Transverse colon (tissue), 4 donors: ENCODE data around the gene ZNF333. TPM values are rescaled to one million over a fixed set of nuclear protein-coding genes. Genes with fewer than 3 reads are reported as not detected.

Experiments
- DNase-seq: peaks from one replicate; pipeline ENCODE4 v3.0.0-alpha.2; 2019
- H3K27ac ChIP-seq, 4 donors: fragments of 200-600 bp; sonication (generic); 2 replicates each; pipeline ENCODE4 v1.5.1; 2016 to 2018; ENCODE audit warnings: inconsistent platforms in 4 of 4
- H3K27me3 ChIP-seq: fragments of 200-600 bp; sonication (generic); 2 replicates; pipeline ENCODE4 v1.5.1; 2017; ENCODE audit warnings: inconsistent platforms
- H3K36me3 ChIP-seq, 4 donors: fragments of 200-600 bp; sonication (generic); 2 replicates each; pipeline ENCODE4 v1.5.1; 2017 to 2019; ENCODE audit warnings: inconsistent platforms in 4 of 4
- H3K4me1 ChIP-seq, 4 donors: fragments of 200-600 bp; sonication (generic); 2 replicates each; pipeline ENCODE4 v1.5.1; 2017 to 2020; ENCODE audit warnings: inconsistent platforms in 4 of 4
- H3K4me3 ChIP-seq, 4 donors: fragments of 200-600 bp; sonication (generic); 1 replicate in 1 of 4; 2 replicates in 3 of 4; pipeline versions ENCODE4 v1.5.1 to v1.6.1; 2017 to 2019; ENCODE audit warnings: inconsistent platforms in 4 of 4
- H3K9me3 ChIP-seq, 2 donors: fragments of 200-600 bp; sonication (generic); 2 replicates each; pipeline ENCODE4 v1.5.1; 2017 to 2019; ENCODE audit warnings: inconsistent platforms in 2 of 2
- CTCF ChIP-seq, 5 experiments: fragments of 200-600 bp in 3 of 5; fragments of 450-650 bp in 2 of 5; sonication (generic) in 3 of 5; IDR thresholded peaks; 1 replicate in 2 of 5; 2 replicates in 3 of 5; pipeline ENCODE4 v1.5.1; 2016 to 2017; ENCODE audit warnings: antibody characterized with exemption in 5 of 5, inconsistent platforms in 3 of 5, mild to moderate bottlenecking in 2 of 5, moderate library complexity in 1 of 5
- EP300 ChIP-seq: sonication (generic); formaldehyde crosslinking; IDR thresholded peaks from one replicate; pipeline ENCODE4 v1.6.1; 2017; ENCODE audit warnings: antibody characterized with exemption, low read depth
- POLR2A ChIP-seq: fragments of 450-650 bp; IDR thresholded peaks from one replicate; pipeline ENCODE4 v1.6.1; 2016; ENCODE audit warnings: antibody characterized with exemption, mild to moderate bottlenecking, moderate library complexity
- POLR2AphosphoS5 ChIP-seq, 3 donors: sonication (generic); formaldehyde crosslinking; IDR thresholded peaks; one replicate each; pipeline ENCODE4 v1.6.1; 2016; ENCODE audit warnings: antibody characterized with exemption in 3 of 3
- WGBS, 2 donors: methylation state at CpG; one replicate each; pipeline ENCODE4 v1.1.5; 2018; ENCODE audit warnings: low coverage in 1 of 2; 5-methylcytosine and 5-hydroxymethylcytosine counted together
- in situ Hi-C, 4 donors: fragments of 200-750 bp; cut with MboI; loops; one replicate each; pipeline versions ENCODE4 v1.15.0 to v1.15.1; 2017; ENCODE audit warnings: low sequenced_read_pairs in 3 of 4, low pct_ligation_motif_present in 1 of 4, low pct_unique_long_range_greater_than_20kb in 1 of 4
- intact Hi-C: fragments of 100-400 bp; cut with DNase I; formaldehyde crosslinking; loops from one replicate; pipeline ENCODE4 v1.15.1; 2023; ENCODE audit warnings: low total_unique reads
- total RNA-seq, 4 donors: library from RNA; depleted of rRNA; stranded (reverse); fragments of >200 nt; gene quantifications; one replicate each; pipeline ENCODE4 v1.1.0, GENCODE V29; 2016

ZNF333 gene
- total RNA-seq, 4 donors from 2014 or later = 10.1 to 31.4 (median 16.1) TPM

- TF ChIP-seq CTCF (IDR thresholded peaks at IDR 0.05) (no peak), POLR2AphosphoS5 (IDR thresholded peaks at IDR 0.05) (no peak), EP300 (no peak), POLR2A (no peak)
- H3K27ac ChIP-seq = no peak overlapping the region
- no peaks in the 10 kb centered on the region for H3K9me3 ChIP-seq
- no peak overlapping the region for H3K4me3 ChIP-seq
- intact Hi-C loops (no loop called here), in situ Hi-C loops (no loop called here)
- no peaks in the 10 kb centered on the region for H3K36me3 ChIP-seq
- WGBS, 2 donors = 33 to 40% methylated on average over 10 to 16 of the region's 16 CpGs
- no peak for DNase-seq
- no peaks in the 10 kb centered on the region for H3K4me1 ChIP-seq
- H3K27me3 ChIP-seq = no peaks in the 10 kb centered on the region
Measured at GRCh38 chr19:14758816-14759215, 69.0 kb downstream of the ZNF333 start.

- TF ChIP-seq POLR2A (no peak), CTCF (IDR thresholded peaks at IDR 0.05) (no peak), POLR2AphosphoS5 (IDR thresholded peaks at IDR 0.05) (no peak), EP300 (no peak)
- WGBS, 2 donors = 59 to 62% methylated on average over 4 to 5 of the region's 5 CpGs
Measured at GRCh38 chr19:14761607-14762006, 71.8 kb downstream of the ZNF333 start.

GRCh38 chr19:14762111-14762510 is 72.3 kb downstream of the ZNF333 start:
- intact Hi-C loops (no loop called here), in situ Hi-C loops (loop anchor here in 1 of 4 donors (10.0 kb wide), 1 partner anchor 367 kb away; no protein-coding TSS in a partner anchor)
- Histone ChIP-seq H3K4me3 (no peak overlapping the region), H3K9me3 (no peaks in the 10 kb centered on the region), H3K4me1 (no peaks in the 10 kb centered on the region), H3K27ac (no peak overlapping the region), H3K36me3 (no peaks in the 10 kb centered on the region), H3K27me3 (no peaks in the 10 kb centered on the region)
- no peak for TF ChIP-seq POLR2AphosphoS5 (IDR thresholded peaks at IDR 0.05)
- no peak for TF ChIP-seq POLR2A
- no peak for TF ChIP-seq EP300
- TF ChIP-seq CTCF (IDR thresholded peaks at IDR 0.05) = no peak
- WGBS, 2 donors = 80 to 88% methylated on average over 2 of the region's 2 CpGs
- DNase-seq = no peak

More at GRCh38 chr19:14761607-14762006, 71.8 kb downstream of the ZNF333 start:
- Histone ChIP-seq H3K9me3 (no peaks in the 10 kb centered on the region), H3K4me1 (no peaks in the 10 kb centered on the region), H3K4me3 (no peak overlapping the region), H3K27me3 (no peaks in the 10 kb centered on the region), H3K27ac (no peak overlapping the region), H3K36me3 (no peaks in the 10 kb centered on the region)
- intact Hi-C loops = no loop called here
- no peak for DNase-seq
- in situ Hi-C loops = loop anchor here in 1 of 4 donors (10.0 kb wide), 1 partner anchor 367 kb away; no protein-coding TSS in a partner anchor

- no peak for DNase-seq
- Histone ChIP-seq H3K27ac (no peak overlapping the region), H3K36me3 (no peaks in the 10 kb centered on the region), H3K27me3 (no peaks in the 10 kb centered on the region), H3K4me3 (no peak overlapping the region), H3K9me3 (no peaks in the 10 kb centered on the region), H3K4me1 (no peaks in the 10 kb centered on the region)
- WGBS, 2 donors = 50 to 75% methylated on average over 1 to 4 of the region's 4 CpGs
- intact Hi-C loops = no loop called here
- in situ Hi-C loops = loop anchor here in 1 of 4 donors (10.0 kb wide), 1 partner anchor 369 kb away; no protein-coding TSS in a partner anchor
- TF ChIP-seq POLR2A = no peak
- TF ChIP-seq POLR2AphosphoS5 (IDR thresholded peaks at IDR 0.05) = no peak
- TF ChIP-seq CTCF (IDR thresholded peaks at IDR 0.05) = no peak
- no peak for TF ChIP-seq EP300
Measured at GRCh38 chr19:14763497-14764145, 73.8 kb downstream of the ZNF333 start.
